Measurements from ENCODE around the gene TM9SF3. TPM values are rescaled to one million over a fixed set of nuclear protein-coding genes. Genes with fewer than 3 reads are reported as not detected.
A peak's percentile ranks its signal among the peaks of the same experiment; 100 is the strongest.

TM9SF3 gene
- total and polyA plus RNA-seq, 2 experiments from 2014 or later = 141 to 186 TPM

DNA sequence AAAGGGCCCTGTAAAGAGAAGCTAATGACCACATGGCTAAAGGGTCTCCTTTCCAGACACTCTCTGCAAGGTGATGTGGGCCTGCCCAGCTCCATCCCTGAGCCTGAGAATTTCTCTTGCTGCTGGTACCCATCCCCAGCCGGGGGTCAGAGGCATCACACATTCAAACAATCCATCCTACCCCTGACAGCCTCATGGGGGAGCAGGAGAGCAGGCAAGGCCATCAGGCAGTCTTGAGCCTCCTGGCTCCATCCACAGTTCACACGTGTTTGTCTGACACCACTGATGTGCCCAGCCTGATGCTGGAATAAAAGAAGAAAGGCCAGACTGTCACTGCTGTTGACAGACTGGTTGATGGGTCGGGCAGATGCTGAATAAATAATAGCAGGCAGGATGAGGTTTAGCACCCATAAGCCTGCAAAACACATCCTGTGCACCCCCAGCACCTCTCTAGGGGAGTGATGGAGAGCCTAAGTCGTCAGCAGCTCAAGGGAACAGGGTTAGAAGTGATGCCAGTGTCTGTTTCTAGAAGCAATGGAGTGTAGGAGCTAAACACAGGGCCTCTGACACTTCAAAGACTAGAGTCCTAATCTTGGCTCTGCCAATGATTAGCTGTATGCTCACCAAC lies 116.6 kb downstream of the TM9SF3 start:
- Histone ChIP-seq H3K4me3 (no peak overlapping the region), H2AFZ (no peak overlapping the region), H3K27me3 (peaks cover 15% of the 10 kb centered on the region), H3K79me2 (no peaks in the 10 kb centered on the region), H3K27ac (no peak overlapping the region), H3K9me3 (ENCODE audit: low read depth) (no peaks in the 10 kb centered on the region), H3K36me3 (replicated peaks; ENCODE audit: insufficient read depth, low read depth) (no peaks in the 10 kb centered on the region), H4K20me1 (ENCODE audit: insufficient read depth, poor library complexity, severe bottlenecking) (no peaks in the 10 kb centered on the region), H3K9me2 (replicated peaks; ENCODE audit: insufficient read depth) (no peaks in the 10 kb centered on the region), H3K4me2 (no peak overlapping the region), H3K4me1 (ENCODE audit: insufficient read depth) (no peaks in the 10 kb centered on the region)
- DNase-seq (ENCODE audit: low spot score) = peak; percentile 25
- whole genome bisulfite sequencing (ENCODE audit: low lambda C conversion rate, missing lambda C conversion rate) = 31% methylated on average over 4 of the region's 4 CpGs
- no peak for TF ChIP-seq EZH2 (IDR thresholded peaks at IDR 0.05; ENCODE audit: borderline replicate concordance)
- TF ChIP-seq, protein P1, sequence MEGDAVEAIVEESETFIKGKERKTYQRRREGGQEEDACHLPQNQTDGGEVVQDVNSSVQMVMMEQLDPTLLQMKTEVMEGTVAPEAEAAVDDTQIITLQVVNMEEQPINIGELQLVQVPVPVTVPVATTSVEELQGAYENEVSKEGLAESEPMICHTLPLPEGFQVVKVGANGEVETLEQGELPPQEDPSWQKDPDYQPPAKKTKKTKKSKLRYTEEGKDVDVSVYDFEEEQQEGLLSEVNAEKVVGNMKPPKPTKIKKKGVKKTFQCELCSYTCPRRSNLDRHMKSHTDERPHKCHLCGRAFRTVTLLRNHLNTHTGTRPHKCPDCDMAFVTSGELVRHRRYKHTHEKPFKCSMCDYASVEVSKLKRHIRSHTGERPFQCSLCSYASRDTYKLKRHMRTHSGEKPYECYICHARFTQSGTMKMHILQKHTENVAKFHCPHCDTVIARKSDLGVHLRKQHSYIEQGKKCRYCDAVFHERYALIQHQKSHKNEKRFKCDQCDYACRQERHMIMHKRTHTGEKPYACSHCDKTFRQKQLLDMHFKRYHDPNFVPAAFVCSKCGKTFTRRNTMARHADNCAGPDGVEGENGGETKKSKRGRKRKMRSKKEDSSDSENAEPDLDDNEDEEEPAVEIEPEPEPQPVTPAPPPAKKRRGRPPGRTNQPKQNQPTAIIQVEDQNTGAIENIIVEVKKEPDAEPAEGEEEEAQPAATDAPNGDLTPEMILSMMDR (IDR thresholded peaks at IDR 0.05; ENCODE audit: poor library complexity) = peak; percentile 34
- TF ChIP-seq EZH2phosphoT487 (IDR thresholded peaks at IDR 0.05; ENCODE audit: low read depth, severe bottlenecking, unreplicated experiment) = no peak

DNA sequence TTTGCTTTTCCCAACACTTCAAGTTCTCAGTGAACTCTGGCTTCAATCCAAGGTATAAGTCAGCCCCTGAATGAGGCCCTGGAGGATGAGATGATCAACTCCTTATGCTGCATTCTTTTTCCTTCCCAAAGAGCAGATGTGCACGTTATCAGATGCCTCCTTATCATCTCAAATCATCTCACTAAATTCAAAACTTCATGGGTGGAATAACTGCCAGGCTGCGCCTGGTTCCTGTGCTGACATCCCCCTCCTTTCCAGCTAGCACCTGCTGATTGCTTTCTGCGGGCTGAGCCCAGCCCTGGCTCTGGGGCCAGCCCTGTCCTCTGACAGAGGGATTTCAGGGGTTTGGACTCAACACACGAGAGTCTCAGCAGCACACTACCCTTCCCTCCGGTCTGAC lies 118.0 kb downstream of the TM9SF3 start:
- WGBS (ENCODE audit: low lambda C conversion rate, missing lambda C conversion rate) = 62% methylated on average over 5 of the region's 5 CpGs
- Histone ChIP-seq H3K79me2 (no peaks in the 10 kb centered on the region), H3K36me3 (replicated peaks; ENCODE audit: insufficient read depth, low read depth) (no peaks in the 10 kb centered on the region), H3K27ac (no peak overlapping the region), H3K4me2 (no peak overlapping the region), H2AFZ (no peak overlapping the region), H3K27me3 (peaks cover 10% of the 10 kb centered on the region), H4K20me1 (ENCODE audit: insufficient read depth, poor library complexity, severe bottlenecking) (no peaks in the 10 kb centered on the region), H3K4me1 (ENCODE audit: insufficient read depth) (no peaks in the 10 kb centered on the region), H3K9me2 (replicated peaks; ENCODE audit: insufficient read depth) (no peaks in the 10 kb centered on the region), H3K4me3 (no peak overlapping the region), H3K9me3 (ENCODE audit: low read depth) (no peaks in the 10 kb centered on the region)
- TF ChIP-seq, protein P1 (IDR thresholded peaks at IDR 0.05; ENCODE audit: poor library complexity) = no peak
- TF ChIP-seq EZH2phosphoT487 (IDR thresholded peaks at IDR 0.05; ENCODE audit: low read depth, severe bottlenecking, unreplicated experiment) (no peak), EZH2 (IDR thresholded peaks at IDR 0.05; ENCODE audit: borderline replicate concordance) (no peak)
- DNase-seq (ENCODE audit: low spot score) = no peak

Small RNAs within 50 kb of the gene (small RNA-seq; reads per million reads assigned to genes)
- not detected for gene RNA5SP324

Other genes starting within 250 kb of the TM9SF3 start
- not detected in 2 replicates for gene OPALIN, start 228.0 kb downstream of the TM9SF3 start, total RNA-seq
- gene OPALIN, start 228.0 kb downstream of the TM9SF3 start, polyA plus RNA-seq = not detected in 2 replicates
- gene TLL2, start 73.1 kb downstream of the TM9SF3 start, total RNA-seq = 0.50 and 0.84 TPM in 2 replicates
- gene TLL2, start 73.1 kb downstream of the TM9SF3 start, polyA plus RNA-seq = 0.15 and 0.76 TPM in 2 replicates
- 6.5 and 8.4 TPM in 2 replicates for gene PIK3AP1, start 133.5 kb upstream of the TM9SF3 start, total RNA-seq
- 2.5 and 4.7 TPM in 2 replicates for gene PIK3AP1, start 133.5 kb upstream of the TM9SF3 start, polyA plus RNA-seq
- 48.7 and 52.4 TPM in 2 replicates for gene LCOR, start 245.3 kb upstream of the TM9SF3 start, total RNA-seq
- 24.0 and 26.1 TPM in 2 replicates for gene LCOR, start 245.3 kb upstream of the TM9SF3 start, polyA plus RNA-seq